ENCODE data around the gene HEG1.

GRCh38 chr3:125085166-125085565 is 29.4 kb upstream of the HEG1 start:
- TF ChIP-seq, protein P1, sequence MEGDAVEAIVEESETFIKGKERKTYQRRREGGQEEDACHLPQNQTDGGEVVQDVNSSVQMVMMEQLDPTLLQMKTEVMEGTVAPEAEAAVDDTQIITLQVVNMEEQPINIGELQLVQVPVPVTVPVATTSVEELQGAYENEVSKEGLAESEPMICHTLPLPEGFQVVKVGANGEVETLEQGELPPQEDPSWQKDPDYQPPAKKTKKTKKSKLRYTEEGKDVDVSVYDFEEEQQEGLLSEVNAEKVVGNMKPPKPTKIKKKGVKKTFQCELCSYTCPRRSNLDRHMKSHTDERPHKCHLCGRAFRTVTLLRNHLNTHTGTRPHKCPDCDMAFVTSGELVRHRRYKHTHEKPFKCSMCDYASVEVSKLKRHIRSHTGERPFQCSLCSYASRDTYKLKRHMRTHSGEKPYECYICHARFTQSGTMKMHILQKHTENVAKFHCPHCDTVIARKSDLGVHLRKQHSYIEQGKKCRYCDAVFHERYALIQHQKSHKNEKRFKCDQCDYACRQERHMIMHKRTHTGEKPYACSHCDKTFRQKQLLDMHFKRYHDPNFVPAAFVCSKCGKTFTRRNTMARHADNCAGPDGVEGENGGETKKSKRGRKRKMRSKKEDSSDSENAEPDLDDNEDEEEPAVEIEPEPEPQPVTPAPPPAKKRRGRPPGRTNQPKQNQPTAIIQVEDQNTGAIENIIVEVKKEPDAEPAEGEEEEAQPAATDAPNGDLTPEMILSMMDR (IDR thresholded peaks at IDR 0.05): no peak
- TF ChIP-seq POLR2A (IDR thresholded peaks at IDR 0.05): no peak

All from heart left ventricle (tissue), 13 donors.